ENCODE results near the gene CEACAM8. TPM values are rescaled to one million over a fixed set of nuclear protein-coding genes. Genes with fewer than 3 reads are reported as not detected.

CEACAM8 gene
- total RNA-seq, 1 donor from 2014 or later = not detected

DNA sequence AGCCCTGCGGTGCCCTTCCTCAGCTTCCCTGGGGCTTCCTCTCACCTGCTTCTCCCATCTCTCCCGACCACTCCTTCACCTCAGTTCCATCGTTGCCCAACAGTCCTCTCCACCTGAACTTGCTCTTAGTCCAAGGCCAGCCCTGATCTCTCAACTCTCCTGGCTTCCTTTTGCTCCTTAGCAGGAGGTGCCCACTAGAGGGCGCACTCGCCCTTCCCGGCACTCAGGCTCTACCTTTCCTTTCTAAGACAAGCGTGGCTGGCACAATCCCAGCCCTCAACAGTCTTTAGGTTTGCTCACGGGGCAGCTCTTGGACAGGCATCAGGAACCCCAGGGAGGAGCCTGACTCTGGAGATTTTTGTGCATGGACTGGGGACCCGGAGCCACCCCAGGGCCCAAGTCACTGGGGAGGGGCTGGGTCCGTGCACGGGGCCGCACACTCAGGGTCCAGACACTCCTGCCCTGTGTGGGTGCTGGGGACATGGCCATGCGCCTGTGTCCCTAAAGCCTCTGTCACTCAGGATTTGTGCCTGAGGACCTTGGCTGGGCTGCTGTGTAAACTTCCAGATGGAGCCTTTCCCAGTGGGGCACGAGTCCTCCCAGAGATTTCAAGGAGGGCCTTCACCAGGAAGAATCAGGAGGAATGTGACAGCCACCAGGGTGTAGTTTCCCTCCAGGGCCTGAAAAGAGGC, 12.1 kb upstream of the CEACAM8 start:
- Histone ChIP-seq H3K9me3 (no peaks in the 10 kb centered on the region), H3K36me3 (no peaks in the 10 kb centered on the region), H3K4me3 (no peak overlapping the region), H3K27me3 (no peaks in the 10 kb centered on the region), H3K27ac (no peak overlapping the region), H3K4me1 (no peaks in the 10 kb centered on the region)
- intact Hi-C loops (cut with DNase I) = no loop called here
- DNase-seq (ENCODE audit: extremely low spot score in 2 of 2) = no peak
- TF ChIP-seq POLR2AphosphoS5 (IDR thresholded peaks at IDR 0.05; ENCODE audit: insufficient read depth in 1 of 2, low read depth in 1 of 2) (no peak), POLR2A (IDR thresholded peaks at IDR 0.05) (no peak)
- TF ChIP-seq, protein P1, sequence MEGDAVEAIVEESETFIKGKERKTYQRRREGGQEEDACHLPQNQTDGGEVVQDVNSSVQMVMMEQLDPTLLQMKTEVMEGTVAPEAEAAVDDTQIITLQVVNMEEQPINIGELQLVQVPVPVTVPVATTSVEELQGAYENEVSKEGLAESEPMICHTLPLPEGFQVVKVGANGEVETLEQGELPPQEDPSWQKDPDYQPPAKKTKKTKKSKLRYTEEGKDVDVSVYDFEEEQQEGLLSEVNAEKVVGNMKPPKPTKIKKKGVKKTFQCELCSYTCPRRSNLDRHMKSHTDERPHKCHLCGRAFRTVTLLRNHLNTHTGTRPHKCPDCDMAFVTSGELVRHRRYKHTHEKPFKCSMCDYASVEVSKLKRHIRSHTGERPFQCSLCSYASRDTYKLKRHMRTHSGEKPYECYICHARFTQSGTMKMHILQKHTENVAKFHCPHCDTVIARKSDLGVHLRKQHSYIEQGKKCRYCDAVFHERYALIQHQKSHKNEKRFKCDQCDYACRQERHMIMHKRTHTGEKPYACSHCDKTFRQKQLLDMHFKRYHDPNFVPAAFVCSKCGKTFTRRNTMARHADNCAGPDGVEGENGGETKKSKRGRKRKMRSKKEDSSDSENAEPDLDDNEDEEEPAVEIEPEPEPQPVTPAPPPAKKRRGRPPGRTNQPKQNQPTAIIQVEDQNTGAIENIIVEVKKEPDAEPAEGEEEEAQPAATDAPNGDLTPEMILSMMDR (IDR thresholded peaks at IDR 0.05) = no peak

DNA sequence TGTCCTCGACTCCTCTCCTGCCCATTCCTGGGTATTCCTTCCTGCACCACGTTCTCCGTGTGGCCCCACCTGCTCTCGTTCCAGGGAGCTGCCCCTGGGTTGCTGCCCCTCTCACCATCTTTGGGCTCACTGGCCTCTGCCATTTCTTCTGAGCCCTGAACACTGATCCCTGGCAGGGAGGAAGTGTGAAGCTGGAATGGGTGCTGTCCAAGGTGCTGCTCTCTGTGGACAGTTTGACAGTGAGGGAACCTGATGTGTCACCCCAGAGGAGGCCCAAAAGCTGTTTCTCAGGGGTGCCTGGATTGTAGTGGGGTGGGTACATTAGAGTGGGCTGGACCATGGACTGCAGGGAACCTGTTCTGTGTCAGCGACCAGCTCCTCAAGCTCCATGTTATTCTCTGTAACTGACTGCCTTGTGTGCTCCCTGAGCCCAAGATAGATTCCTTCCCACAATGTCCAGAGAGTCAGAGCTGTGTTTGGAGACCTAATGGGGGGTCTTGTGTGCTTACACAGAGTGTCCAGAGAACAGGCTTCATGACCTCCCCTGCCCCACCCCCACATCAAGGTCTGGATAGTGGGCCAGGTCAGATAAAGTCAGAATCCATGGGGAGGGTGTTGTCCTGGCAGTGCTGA, 7.2 kb upstream of the CEACAM8 start:
- Histone ChIP-seq H3K9me3 (no peaks in the 10 kb centered on the region), H3K27me3 (no peaks in the 10 kb centered on the region), H3K4me1 (no peaks in the 10 kb centered on the region), H3K4me3 (no peak overlapping the region), H3K27ac (no peak overlapping the region), H3K36me3 (no peaks in the 10 kb centered on the region)
- DNase-seq (ENCODE audit: extremely low spot score in 2 of 2) = no peak
- TF ChIP-seq, protein P1 (IDR thresholded peaks at IDR 0.05) = no peak
- TF ChIP-seq POLR2AphosphoS5 (IDR thresholded peaks at IDR 0.05; ENCODE audit: insufficient read depth in 1 of 2, low read depth in 1 of 2) = no peak
- no peak for TF ChIP-seq POLR2A (IDR thresholded peaks at IDR 0.05)
- intact Hi-C loops (cut with DNase I) = no loop called here

DNA sequence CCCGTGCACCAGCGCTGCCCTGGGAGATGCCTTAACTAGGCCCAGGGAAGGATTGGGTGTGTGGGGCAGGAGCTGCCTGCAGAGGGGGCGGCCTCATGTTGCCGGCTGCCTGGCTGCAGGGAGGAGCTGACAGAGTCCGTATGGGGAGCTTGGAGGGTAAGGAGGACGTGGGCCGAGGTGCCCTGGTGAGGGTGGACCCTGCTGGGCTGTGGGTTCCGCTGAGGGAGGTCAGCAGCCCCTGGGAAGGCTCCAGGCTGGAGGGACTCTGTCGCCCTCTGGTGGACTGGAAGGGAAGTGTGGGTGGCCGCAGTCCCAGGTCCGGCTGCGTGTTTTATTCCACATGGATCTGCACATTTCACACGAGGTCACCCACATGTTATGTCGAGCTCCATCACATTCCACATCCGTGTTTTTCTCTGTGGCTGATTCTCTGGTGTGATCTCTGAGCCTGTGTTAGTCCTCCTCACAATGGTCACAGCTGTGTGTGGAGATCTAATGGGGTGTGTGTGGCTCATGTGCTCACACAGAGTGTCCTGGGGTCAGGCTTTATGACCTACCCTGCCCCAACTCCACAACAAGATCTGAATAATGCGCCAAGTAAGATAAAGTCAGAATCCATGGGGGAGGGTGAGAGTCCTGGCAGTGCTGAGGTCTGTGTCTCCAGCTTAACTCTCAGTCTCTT, 1.8 kb upstream of the CEACAM8 start:
- intact Hi-C loops (cut with DNase I) = no loop called here
- H3K4me1 ChIP-seq = no peaks in the 10 kb centered on the region

DNA sequence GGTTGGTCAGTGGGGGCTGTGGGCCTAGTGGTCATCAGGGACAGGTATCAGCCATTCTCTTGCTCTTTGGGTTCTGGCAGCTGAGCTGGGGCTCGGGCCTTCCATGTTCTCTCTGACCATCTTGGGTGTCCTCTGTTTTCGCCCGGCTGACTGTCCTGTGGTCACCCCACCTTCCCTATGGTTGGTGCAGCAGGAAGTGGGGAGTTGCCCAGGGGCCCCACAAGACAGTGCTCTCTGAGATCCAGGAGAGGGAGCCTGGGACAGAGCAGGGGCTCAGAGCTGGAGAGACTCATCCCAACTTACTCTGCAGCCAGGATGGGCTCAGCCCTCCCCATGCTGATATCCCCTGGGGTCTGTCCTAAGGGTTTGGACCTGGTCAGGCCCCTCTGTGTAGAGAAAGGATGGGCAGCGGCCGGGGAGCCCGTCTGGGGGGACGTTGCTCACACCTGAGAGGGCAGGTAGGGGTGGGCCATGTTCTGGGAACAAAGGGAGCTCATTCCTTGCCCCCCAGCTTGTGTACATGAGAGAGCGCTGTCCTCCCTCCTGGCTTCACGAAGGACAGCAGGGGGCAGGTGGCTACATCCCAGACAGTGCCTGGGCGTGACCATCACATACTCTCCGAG, 937 bp upstream of the CEACAM8 start:
- TF ChIP-seq POLR2AphosphoS5 (IDR thresholded peaks at IDR 0.05; ENCODE audit: insufficient read depth in 1 of 2, low read depth in 1 of 2) (no peak), POLR2A (IDR thresholded peaks at IDR 0.05) (no peak)
- TF ChIP-seq, protein P1 (IDR thresholded peaks at IDR 0.05) = no peak
- intact Hi-C loops (cut with DNase I) = no loop called here
- no peaks in the 10 kb centered on the region for H3K36me3 ChIP-seq

More for the DNA sequence above, 1.8 kb upstream of the CEACAM8 start:
- TF ChIP-seq POLR2A (IDR thresholded peaks at IDR 0.05) = no peak
- TF ChIP-seq, protein P1 (IDR thresholded peaks at IDR 0.05) = peak in 2 of 3 experiments; percentile 53 to 82
- Histone ChIP-seq H3K27ac (no peak overlapping the region), H3K4me3 (no peak overlapping the region), H3K36me3 (no peaks in the 10 kb centered on the region), H3K9me3 (no peaks in the 10 kb centered on the region), H3K27me3 (no peaks in the 10 kb centered on the region)
- no peak for DNase-seq (ENCODE audit: extremely low spot score in 2 of 2)

More for the DNA sequence above, 937 bp upstream of the CEACAM8 start:
- H3K27me3 ChIP-seq = no peaks in the 10 kb centered on the region
- no peaks in the 10 kb centered on the region for H3K9me3 ChIP-seq
- H3K4me3 ChIP-seq = no peak overlapping the region
- H3K4me1 ChIP-seq = no peaks in the 10 kb centered on the region
- no peak overlapping the region for H3K27ac ChIP-seq
- no peak for DNase-seq (ENCODE audit: extremely low spot score in 2 of 2)

Measured in vagina (tissue), 2 donors.